HFF-Myc (cell line): ENCODE results near the gene CDYL2.

Experiments used
- DNase-seq: peaks from one replicate; pipeline ENCODE4 v3.0.0-alpha.2; 2011; ENCODE audit warnings: low read depth; ENCODE audit errors: extremely low read depth
- H3K4me3 ChIP-seq: replicated peaks from 2 replicates; pipeline ENCODE4 v1.5.1; 2011; ENCODE audit warnings: low read depth, mild to moderate bottlenecking, control low read depth, low read length
- TF ChIP-seq, protein P1 (sequence below): IDR thresholded peaks from 2 replicates; pipeline ENCODE4 v1.5.1; 2012; ENCODE audit warnings: mild to moderate bottlenecking, low read depth, low read length, control low read depth; ENCODE audit errors: missing control alignments

Gene CDYL2

DNA sequence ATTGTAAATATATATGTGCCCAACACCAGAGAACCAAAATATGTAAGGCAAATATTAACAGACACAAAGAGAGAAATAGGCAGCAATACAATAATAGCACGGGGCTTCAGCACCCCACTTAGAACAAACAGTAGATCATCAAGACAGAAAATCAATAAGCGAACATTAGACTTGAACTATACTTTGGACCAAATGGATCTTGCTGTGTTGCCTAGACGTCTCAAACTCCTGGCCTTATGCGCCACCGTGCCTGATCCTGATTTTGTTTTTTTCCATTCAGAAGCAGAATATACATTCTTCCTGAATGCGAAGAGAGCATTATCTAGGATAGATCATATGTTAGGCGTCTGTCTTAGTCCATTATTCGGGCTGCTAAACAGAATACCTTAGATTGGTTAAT lies 41.9 kb upstream of the CDYL2 start:
- H3K4me3 ChIP-seq, result no peak overlapping the region
- TF ChIP-seq, protein P1, sequence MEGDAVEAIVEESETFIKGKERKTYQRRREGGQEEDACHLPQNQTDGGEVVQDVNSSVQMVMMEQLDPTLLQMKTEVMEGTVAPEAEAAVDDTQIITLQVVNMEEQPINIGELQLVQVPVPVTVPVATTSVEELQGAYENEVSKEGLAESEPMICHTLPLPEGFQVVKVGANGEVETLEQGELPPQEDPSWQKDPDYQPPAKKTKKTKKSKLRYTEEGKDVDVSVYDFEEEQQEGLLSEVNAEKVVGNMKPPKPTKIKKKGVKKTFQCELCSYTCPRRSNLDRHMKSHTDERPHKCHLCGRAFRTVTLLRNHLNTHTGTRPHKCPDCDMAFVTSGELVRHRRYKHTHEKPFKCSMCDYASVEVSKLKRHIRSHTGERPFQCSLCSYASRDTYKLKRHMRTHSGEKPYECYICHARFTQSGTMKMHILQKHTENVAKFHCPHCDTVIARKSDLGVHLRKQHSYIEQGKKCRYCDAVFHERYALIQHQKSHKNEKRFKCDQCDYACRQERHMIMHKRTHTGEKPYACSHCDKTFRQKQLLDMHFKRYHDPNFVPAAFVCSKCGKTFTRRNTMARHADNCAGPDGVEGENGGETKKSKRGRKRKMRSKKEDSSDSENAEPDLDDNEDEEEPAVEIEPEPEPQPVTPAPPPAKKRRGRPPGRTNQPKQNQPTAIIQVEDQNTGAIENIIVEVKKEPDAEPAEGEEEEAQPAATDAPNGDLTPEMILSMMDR, result no peak
- DNase-seq, result no peak

DNA sequence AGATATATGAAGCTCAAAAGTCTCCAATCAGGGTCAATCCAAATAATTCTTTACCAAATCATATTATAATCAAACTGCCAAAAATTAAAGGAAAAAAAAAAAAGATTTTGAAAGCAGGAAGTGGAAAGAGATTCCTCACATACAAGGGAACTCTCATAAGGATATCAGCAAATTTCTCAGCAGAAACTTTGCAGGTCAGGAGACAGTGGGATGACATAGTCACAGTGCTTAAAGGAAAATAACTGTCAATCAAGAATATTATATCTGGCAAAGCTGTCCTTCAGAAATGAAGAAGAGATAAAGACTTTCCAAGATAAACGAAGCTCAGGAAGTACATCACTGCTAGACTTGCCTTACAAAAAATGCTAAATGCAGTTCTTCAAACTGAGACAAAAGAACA lies 40.0 kb upstream of the CDYL2 start:
- TF ChIP-seq, protein P1, result no peak
- no peak overlapping the region for H3K4me3 ChIP-seq
- no peak for DNase-seq

DNA sequence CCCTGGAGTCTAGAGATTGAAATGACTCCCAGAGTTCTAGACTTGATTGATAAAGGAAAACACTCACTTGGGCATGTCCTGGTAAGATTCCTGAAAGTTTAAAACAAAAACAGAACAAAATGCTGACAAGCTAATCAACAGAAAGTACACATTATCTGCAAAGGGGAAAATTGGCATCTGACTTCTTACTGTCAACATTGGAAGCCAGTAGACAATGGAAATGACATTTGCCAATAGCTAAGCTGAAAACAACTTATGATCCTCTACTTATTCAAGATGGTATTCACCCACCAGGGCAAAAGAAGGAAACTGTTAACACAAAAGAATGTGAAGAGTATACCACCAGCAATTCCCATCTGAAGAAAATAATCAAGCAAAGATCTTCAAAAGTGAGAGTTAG lies 36.8 kb upstream of the CDYL2 start:
- DNase-seq, result no peak

DNA sequence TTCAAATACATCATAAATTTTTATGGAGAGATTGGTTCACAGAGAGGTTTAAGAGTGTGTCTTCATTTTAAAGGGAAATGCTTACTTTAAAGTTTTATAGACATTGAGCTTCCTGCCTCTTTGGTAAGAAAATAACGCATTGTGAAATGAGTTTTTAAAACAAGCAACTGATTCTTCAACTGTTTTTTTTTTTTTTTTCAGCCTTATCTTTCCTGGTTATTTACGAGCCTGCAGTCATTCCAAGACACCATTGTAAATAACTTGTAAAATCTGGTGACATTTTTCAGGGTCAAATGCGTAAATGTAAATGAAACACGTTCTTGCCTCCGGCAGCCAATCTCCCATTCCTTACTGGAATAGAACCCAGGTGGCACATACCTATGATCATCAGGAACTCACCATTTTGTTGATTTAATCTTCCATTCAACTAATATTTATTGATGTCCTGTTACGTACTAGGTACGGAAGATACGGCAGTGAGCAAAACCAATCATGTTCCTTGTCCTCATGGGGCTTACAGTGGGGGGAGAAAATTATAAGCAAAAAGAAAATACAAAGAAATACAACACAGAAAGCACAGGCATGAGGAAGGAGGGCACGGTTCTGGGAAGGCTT lies 33.2 kb upstream of the CDYL2 start:
- TF ChIP-seq, protein P1, result no peak

More for the DNA sequence above, 36.8 kb upstream of the CDYL2 start:
- H3K4me3 ChIP-seq, result no peak overlapping the region
- TF ChIP-seq, protein P1, result no peak

DNA sequence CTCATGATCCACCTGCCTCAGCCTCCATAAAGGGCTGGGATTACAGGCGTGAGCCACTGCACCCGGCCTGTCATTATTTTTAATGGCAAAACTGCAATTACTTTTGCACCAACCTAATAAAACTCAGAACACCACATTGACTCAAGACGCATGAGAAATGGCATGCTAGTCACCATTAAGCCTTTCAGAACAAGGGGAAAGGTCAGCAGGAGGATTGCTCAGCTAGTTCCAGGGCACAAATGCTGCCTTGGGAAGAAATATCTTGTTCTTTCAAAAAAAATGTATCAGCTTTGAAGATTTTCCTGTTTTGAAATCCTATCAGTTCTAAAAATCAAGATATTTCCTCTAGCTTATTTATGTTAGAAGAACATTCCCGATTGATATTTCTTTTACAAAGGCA lies 32.4 kb upstream of the CDYL2 start:
- DNase-seq, result no peak
- TF ChIP-seq, protein P1, result no peak
- H3K4me3 ChIP-seq, result no peak overlapping the region

More for the DNA sequence above, 33.2 kb upstream of the CDYL2 start:
- H3K4me3 ChIP-seq, result no peak overlapping the region
- DNase-seq, result no peak

DNA sequence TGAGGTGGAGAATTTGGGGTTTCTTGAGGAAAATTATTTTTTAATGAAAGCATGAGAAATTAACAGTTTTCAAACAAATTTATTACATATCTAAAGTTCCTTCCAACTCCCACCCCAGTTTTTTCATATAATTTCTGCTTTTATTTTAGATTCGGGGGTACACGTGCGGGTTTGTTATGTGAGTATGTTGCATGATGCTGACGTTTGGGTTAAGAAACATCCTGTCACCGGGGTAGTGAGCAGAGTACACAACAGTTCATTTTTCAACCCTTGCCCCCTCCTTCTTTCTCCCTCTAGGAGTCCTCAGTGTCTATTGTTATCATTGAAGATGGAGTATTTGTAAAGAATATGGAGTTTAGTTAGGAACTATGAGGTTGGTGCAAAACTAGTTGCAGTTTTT lies 31.8 kb upstream of the CDYL2 start:
- H3K4me3 ChIP-seq, result no peak overlapping the region
- DNase-seq, result no peak

DNA sequence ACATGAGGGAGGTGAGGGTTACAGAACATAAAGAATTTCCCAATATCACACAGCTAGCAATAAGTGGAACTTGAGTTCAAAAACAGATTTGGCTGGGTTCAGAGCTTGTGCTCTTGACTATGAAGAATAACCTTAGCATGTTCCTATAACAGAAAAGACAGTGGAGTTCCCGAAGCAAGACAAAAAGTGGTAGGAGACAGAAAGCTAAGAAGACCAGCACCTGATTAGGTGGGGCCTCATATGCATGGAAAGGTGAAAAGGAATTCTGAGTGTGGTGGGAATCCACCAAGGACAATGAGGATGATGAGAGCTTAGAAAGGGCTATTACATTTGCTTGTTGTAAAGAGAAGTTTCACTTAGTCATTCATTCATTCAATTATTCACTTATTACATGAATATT lies 26.6 kb upstream of the CDYL2 start:
- DNase-seq, result no peak
- no peak overlapping the region for H3K4me3 ChIP-seq
- TF ChIP-seq, protein P1, result no peak

More for the DNA sequence above, 31.8 kb upstream of the CDYL2 start:
- TF ChIP-seq, protein P1, result no peak
